AG09309 (cell line): Measurements from ENCODE around the gene ZSWIM5.
"Not testable (repeated sequence)": the region's sequence is repeated elsewhere in the genome, so short reads cannot be mapped to it uniquely, and the experiment has no call there.

Experiments used
- DNase-seq: peaks from one replicate; pipeline ENCODE4 v3.0.0-alpha.2; 2010; ENCODE audit warnings: low read depth
- H3K4me3 ChIP-seq: 2 replicates; pipeline ENCODE4 v1.5.1; 2011; ENCODE audit warnings: mild to moderate bottlenecking, low read depth, low read length, moderate library complexity; ENCODE audit not compliant: control insufficient read depth
- TF ChIP-seq, protein P1 (sequence below): IDR thresholded peaks from 2 replicates; pipeline ENCODE4 v1.5.1; 2011; ENCODE audit warnings: mild to moderate bottlenecking, low read depth, low read length, inconsistent platforms; ENCODE audit not compliant: insufficient read depth, control insufficient read depth; ENCODE audit errors: missing control alignments

The ZSWIM5 gene

DNA sequence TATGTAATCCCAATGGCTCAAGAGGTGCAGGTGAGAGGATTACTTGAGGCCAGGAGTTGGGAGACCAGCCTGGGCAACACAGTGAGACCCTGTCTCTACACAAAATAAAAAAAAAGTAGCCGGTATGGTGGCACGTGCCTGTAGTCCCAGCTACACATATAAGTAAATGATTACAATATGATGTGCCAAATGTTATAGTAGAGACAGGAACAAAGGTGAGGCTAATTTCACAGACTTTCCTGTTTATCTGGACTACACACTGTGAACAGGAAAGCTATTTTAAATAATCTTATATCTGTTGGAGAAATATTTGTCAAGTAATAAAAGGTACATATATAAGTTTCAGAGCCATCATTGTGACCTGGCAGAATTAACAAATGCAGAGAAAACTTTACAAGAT, 116.7 kb downstream of the ZSWIM5 start:
- TF ChIP-seq, protein P1, sequence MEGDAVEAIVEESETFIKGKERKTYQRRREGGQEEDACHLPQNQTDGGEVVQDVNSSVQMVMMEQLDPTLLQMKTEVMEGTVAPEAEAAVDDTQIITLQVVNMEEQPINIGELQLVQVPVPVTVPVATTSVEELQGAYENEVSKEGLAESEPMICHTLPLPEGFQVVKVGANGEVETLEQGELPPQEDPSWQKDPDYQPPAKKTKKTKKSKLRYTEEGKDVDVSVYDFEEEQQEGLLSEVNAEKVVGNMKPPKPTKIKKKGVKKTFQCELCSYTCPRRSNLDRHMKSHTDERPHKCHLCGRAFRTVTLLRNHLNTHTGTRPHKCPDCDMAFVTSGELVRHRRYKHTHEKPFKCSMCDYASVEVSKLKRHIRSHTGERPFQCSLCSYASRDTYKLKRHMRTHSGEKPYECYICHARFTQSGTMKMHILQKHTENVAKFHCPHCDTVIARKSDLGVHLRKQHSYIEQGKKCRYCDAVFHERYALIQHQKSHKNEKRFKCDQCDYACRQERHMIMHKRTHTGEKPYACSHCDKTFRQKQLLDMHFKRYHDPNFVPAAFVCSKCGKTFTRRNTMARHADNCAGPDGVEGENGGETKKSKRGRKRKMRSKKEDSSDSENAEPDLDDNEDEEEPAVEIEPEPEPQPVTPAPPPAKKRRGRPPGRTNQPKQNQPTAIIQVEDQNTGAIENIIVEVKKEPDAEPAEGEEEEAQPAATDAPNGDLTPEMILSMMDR, result no peak
- no peak overlapping the region for H3K4me3 ChIP-seq
- no peak for DNase-seq

DNA sequence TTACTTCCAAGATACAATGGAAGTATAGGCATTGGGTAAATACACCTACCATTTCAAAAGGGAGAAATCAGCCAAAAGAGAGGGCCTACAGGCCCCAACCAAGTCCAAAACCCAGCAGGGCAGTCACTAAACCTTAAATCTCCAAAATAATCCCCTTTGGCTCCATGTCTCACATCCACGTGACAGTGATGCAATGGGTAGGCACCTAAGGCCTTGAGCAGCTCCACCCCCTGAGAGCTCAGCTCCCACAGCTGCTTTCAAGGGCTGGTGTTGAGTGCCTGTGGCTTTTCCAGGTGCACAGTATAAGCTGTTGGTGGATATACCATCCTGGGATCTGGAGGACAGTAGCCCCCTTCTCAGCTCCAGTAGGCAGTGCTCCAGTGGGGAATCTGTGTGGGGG, 121.8 kb downstream of the ZSWIM5 start:
- TF ChIP-seq, protein P1, result no peak
- H3K4me3 ChIP-seq, result no peak overlapping the region
- DNase-seq, result no peak

DNA sequence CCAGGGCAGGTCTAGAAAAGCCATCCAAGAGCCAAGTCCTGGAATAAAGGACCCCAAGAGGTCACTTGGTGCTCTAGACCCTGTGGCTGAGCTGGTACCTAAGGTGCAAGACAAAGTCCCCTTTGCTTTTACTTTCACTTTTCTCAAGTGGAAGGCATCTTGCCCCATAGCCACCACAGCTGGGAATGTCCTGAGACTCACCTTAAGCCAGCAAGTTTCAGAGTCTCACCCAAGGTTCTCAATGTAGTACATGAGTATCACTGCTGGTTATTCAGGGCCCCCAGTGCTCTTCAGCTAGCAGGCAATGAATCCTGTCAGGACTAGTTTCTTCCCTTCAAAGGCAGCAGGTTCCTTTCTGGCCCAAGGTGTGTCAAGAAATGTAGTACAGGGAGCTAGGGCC, 126.9 kb downstream of the ZSWIM5 start:
- TF ChIP-seq, protein P1, result no peak
- DNase-seq, result no peak

DNA sequence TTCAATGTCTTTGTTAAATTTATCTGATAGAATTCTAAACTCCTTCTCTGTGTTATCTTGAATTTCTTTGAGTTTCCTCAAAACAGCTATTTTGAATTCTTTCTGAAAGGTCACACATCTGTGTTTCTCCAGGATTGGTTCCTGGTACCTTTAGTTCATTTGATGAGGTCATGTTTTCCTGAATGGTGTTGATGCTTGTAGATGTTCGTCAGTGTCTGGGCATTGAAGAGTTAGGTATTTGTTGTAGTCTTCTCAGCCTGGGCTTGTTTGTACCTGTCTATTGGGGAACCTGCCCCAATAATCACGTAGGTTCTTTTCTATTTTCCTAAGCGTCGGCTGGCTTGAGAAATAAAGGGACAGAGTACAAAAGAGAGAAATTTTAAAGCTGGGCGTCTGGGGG, 129.4 kb downstream of the ZSWIM5 start:
- DNase-seq, H3K4me3 ChIP-seq: not testable (repeated sequence)

More for the DNA sequence above, 126.9 kb downstream of the ZSWIM5 start:
- no peak overlapping the region for H3K4me3 ChIP-seq

DNA sequence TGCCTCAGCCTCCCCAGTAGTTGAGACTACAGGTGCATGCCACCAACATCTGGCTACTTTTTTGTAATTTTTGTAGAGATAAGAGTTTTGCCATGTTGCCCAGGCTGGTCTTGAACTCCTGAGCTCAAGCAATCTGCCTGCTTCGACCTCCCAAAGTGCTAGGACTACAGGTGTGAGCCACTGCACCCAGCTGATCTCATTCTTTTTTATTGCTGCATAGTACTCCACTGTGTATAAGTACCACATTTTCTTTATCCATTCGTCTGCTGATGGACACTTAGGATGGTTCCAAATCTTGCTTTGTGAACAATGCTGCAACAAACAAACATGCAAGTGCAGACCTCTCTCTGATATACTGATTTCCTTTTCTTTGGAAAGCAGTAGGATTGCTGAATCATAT, 134.8 kb downstream of the ZSWIM5 start:
- TF ChIP-seq, protein P1, result no peak
- H3K4me3 ChIP-seq, result no peak overlapping the region
- no peak for DNase-seq

DNA sequence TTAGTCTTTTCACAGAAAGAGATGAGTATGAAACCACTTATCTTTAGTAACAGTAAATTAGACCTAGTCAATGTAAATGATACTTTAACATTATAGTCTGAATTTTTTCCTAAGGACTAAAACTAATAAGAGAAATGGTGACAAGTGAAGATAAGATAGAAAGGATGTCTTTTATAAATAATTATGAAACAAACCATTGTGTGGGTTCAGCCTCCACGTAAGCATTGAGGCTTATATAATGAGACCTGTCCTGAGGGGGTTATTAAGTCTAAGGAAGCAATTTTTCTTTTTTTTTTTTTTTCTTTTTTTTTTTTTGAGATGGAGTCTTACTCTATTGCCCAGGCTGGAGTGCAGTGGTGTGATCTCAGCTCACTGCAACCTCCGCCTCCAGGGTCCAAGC, 138.6 kb downstream of the ZSWIM5 start:
- TF ChIP-seq, protein P1, result no peak
- DNase-seq, result no peak
- H3K4me3 ChIP-seq, result no peak overlapping the region

DNA sequence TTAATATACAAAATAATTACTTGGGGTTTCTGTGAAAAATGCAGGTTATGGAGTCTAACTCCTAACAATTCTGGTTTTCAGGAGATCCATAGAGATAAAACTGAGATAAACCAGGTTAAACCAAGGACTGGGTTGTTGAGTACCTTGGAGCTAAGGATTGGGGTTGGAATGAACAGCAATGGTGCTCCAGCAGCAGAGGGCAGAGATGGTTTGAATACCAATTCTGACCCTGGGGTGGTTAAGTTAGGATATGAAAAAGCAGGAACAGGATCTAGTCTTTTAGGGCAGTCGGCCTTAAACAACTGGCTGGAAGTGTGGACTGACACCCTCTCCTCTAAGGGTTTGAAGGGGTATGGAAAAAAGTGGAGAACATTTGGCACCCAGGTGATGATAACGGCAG, 141.3 kb downstream of the ZSWIM5 start:
- H3K4me3 ChIP-seq, result no peak overlapping the region
- TF ChIP-seq, protein P1, result no peak
- DNase-seq, result no peak

DNA sequence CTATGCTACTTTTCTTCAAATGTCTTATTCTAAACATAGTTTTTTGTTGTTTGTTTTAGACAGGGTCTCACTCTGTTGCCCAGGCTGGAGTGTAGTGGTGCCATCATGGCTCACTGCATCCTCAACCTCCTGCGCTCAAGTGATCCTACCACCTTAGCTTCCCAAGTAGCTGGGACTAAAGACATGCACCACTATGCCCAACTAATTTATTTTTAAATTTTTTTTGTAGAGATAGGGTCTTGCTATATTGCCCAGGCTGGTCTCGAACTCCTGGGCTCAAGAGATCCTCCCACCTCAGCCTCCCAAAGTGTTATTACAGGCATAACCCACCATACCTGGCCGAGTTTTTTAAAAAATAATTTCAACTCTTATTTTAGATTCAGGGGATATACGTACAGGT, 143.9 kb downstream of the ZSWIM5 start:
- DNase-seq, H3K4me3 ChIP-seq: not testable (repeated sequence)
